Measurements from ENCODE around the gene KNOP1.

DNA sequence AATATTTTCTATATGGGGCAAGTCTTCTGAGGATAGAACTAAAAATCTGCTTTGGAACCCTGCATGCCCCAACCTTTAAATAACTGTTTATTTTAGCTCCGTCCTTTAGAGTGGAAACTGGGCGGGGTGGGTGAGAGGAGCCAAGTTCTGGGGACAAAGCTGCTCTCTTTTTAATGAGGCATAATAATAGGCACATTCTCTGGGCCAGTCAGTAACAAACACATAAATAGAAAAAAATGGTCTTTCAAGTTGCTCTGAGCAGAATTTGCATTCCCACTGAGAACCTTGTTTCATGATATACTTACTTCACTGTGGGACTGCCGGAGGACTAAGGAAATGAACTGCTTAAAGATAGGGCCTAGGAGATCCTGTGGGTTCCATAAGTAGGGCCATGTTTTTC is 51.5 kb downstream of the KNOP1 start:
- TF ChIP-seq POLR2AphosphoS5 (IDR thresholded peaks at IDR 0.05; ENCODE audit: low read depth, low read length) (no peak), POLR2A (IDR thresholded peaks at IDR 0.05; ENCODE audit: low read depth, low read length) (no peak)
